Measurements from ENCODE around the gene ZBP1.

ZBP1 gene

GRCh38 chr20:57596358-57596757 is 23.9 kb downstream of the ZBP1 start:
- no peak for DNase-seq

DNA sequence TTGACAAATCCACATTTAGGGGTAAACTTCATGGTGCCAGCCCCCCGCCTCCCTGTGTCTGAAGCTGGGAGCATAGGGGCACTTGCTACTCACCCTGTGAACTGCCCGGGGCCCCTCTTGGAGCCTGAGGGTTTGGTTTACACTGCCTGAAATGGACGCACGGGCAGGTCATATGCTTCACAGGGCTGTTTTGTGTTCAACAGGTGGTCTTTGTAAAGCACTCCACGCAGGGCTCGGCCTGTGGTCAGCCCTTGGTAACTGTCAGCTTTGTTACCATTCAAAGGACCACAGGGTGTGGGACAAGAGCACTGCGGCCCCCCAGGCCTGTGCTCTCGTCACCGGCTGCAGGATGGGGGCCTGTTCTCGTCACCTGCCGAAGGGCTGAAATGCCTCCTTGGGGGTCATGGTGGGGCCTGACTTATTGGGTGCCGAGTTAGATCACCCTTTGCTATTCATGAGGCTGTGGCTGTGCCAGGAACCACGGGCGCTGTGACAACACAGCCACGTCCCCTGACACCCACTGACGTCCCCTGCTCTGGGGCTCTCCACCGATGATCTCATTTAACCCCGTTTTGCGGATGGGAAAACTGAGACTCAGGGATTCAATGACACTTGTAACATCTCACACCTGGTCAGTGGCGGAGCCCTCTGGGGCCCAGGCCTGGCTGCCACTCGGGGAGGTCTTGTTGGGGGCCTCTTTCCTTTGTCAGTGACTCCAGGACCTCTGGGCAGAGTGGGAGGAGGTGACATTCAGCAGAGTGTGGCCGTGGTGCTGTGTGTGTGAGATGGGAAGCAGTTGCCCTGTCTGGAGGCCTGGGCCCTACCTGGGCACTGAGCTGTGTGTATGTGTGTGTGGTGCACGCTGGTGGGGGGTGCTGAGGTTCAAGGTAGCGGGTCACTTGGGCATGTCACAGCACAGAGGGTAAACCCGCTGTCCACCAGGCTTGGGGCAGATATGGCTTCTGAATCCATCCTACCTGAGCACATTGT is 24.9 kb downstream of the ZBP1 start:
- DNase-seq: no peak

GRCh38 chr20:57594092-57594951 is 25.9 kb downstream of the ZBP1 start:
- DNase-seq: no peak

DNA sequence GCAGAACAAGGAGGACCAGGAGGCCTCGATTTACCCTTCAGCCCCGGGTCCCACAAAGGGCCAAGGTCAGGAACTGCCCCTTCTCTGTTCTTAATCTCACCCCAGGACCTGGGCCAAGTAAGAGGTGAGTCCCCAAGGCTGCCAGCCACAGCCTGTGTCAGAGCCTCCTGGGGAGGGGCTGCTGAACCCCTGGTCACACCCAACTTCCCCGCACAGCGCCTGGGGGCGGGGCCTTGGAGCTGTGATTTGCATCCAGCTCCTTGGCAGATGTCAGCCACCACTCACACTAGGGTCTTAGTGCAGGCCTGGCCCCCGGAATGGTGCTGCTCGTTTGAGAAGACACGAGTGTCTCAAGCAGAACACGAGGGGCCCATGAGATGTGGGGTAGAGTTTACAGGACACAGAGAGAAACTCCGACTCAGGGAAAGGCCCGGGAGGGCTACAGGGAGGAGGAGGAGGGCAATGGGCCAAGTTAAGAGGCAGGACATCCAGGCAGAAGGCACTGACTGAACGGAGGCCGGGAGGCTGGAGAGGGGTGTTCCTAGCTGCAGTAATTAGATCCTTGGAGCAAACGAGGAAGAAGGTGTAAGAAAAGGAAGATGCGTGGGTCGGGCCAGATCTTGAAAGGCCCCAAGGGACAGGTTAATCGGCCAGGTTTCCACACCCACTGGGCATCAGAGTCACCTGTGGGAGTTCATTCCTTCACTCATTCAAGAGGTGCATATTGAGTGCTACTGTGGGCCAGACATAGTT is 26.9 kb downstream of the ZBP1 start:
- no peak for DNase-seq

GRCh38 chr20:57592263-57593092 is 27.7 kb downstream of the ZBP1 start:
- DNase-seq: no peak

GRCh38 chr20:57591289-57592229 is 28.7 kb downstream of the ZBP1 start:
- no peak for DNase-seq

DNA sequence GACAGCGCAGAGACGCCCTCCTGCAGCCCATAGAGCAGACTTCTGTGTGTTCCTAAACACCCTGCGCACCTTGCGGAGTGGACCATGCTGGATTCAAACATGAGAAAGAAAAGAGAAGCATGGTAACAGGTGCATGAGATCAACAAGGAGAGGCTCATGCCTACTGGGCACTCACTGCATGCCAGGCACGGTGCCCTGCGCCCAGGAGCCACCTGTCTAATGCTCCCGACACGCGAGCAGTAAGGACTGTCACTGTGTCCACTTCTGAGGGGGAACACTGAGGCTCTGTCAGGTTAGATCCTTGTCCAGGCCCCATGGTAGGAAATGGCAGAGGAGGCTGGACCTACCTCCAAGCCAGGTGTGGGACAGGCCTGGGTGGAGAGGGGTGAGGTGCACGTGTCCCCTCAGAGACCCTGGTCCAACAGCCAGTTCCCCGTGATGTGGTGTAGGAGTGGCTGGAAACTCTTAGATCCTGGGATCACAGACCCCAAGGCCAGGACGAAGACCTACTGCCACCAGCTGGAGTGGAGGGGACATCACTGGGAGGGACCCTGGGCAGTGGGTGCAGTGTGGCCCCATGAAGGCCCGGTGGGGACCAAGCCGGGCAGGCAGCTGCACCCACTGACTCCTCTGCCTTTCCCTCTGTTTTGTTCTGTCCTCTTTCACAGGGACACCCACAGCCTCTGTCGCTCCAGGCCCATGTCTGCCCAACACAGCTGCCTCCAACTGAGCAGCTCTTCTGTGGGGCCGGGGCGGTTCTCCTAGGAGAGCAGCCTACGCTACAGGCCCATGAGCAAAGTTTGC is 29.5 kb downstream of the ZBP1 start:
- no peak for DNase-seq

DNA sequence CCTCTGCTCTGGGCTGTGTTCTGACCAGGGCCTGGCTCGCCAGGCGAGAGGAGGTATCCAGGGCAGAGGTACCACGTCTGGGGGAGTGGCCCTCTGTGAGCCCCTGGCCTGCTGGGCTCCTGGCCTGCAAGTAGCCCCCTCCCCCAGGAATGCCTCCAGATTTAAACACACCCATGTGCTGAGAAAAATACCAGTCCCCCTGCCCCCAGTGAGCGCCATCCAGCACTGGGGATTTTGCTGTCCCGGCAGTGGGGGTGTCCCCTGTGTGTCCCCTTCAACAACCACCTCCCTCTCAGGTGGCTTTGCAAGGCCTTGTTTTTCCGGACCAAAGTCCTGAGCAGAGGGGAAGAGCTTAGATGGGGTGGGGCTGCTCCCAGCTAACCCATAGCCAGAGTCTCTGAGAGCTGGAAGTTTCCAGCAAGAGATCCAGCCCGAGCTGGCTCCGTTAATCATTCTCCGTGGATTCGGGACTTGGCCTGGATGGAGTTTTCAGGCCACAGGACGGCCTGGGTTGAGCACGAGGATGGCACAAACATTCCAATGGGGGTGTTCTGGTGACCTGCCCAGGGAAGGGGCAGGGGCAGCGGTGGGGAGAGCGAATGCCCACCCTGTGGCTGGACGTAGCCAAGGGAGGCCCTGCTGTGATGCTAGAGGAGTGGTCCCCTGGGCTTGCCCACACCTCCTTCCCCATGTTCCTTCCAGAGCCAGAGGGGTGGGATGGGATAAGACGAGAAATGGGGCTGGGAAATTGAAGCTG is 30.3 kb downstream of the ZBP1 start:
- no peak for DNase-seq

- no peak for DNase-seq
Measured at GRCh38 chr20:57589123-57589727, 31.0 kb downstream of the ZBP1 start.

GRCh38 chr20:57588596-57588995 is 31.6 kb downstream of the ZBP1 start:
- no peak for DNase-seq

DNA sequence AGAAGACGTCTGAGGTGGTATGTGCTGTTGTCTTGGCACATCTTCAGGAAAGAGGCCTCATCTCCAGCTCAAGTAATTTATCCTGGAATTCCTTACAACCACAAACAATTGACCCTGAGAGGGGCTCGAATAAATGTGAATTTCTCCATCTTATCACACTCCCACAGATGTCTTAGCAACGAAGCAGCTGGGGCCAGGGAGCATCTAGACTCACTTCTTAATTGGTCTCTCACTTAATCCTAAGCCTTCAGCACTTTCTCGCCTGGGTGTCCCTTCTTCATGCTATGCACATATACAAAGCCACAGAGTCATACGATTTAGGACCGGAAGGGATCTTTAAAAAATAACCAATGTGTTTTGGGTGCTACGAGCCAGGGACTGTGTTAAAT is 32.2 kb downstream of the ZBP1 start:
- no peak for DNase-seq

GRCh38 chr20:57587278-57587988 is 32.8 kb downstream of the ZBP1 start:
- DNase-seq: no peak

DNA sequence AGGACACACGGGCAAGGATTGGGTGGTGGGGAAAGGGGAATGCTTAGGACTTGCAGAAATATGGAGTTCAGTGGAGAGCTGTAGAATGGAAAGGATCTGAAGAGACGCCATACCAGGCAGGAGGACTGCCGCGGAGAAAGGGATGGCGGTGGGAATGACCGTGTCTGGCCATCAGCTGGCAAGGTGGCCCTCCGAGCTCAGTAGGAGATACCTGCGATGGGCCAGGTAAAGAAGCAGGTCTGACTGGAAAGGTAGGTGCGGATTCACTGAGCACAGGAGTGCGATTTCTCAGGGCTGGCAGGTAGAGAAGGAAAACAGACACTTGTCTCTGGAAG is 33.3 kb downstream of the ZBP1 start:
- DNase-seq: no peak

DNA sequence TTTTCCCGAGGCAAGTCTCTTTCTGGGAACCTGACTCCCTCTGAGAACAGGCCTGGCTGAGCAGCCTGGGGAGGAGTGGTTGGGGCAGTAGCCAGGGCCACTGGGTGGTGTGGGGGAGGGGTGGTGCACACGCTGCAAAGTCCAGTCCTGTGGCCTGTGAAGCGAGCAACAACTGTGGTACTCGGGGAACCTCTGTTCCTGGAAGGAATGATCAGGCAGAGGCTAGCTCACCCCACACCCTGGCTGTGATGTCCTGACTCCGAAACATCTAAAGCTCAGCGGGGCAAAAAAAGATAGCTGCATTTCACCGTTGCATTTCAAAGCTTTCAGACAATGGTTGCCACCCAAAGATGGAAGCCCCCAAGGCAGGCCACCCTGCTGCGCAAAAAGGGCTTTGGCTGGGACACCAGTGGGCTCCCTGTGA is 33.8 kb downstream of the ZBP1 start:
- DNase-seq: no peak

GRCh38 chr20:57585466-57586213 is 34.6 kb downstream of the ZBP1 start:
- DNase-seq: no peak

GRCh38 chr20:57584768-57585461 is 35.3 kb downstream of the ZBP1 start:
- DNase-seq: no peak

All from NCI-H187 treated with DMSO at 0.1 percent for 48 hours (cell line).